Karpas-422 (cell line): Measurements from ENCODE around the gene HSD17B11. TPM values are rescaled to one million over a fixed set of nuclear protein-coding genes. Genes with fewer than 3 reads are reported as not detected.

Experiments used
- DNase-seq: peaks from one replicate; pipeline ENCODE4 v3.0.0-alpha.2; 2015
- H2AFZ ChIP-seq: fragments of 200-600 bp; sonication (generic); 2 replicates; pipeline ENCODE4 v1.6.1; 2014; ENCODE audit warnings: antibody characterized with exemption, low read length, mixed read lengths
- H3K27ac ChIP-seq: fragments of 200-600 bp; sonication (generic); 2 replicates; pipeline ENCODE4 v1.5.1; 2014; ENCODE audit warnings: mild to moderate bottlenecking, low read length, moderate library complexity
- H3K27me3 ChIP-seq: fragments of 200-600 bp; sonication (generic); 2 replicates; pipeline ENCODE4 v1.6.1; 2014; ENCODE audit warnings: low read length, mixed read lengths
- H3K36me3 ChIP-seq: fragments of 200-600 bp; sonication (generic); 2 replicates; pipeline ENCODE4 v1.6.1; 2014; ENCODE audit warnings: low read length, mixed read lengths; ENCODE audit not compliant: insufficient read depth
- H3K4me1 ChIP-seq: fragments of 200-600 bp; sonication (generic); 2 replicates; pipeline ENCODE4 v1.6.1; 2014; ENCODE audit warnings: mild to moderate bottlenecking, low read length, mixed read lengths
- H3K4me2 ChIP-seq: fragments of 200-600 bp; sonication (generic); 2 replicates; pipeline ENCODE4 v1.6.1; 2014; ENCODE audit warnings: low read length, low read depth, mild to moderate bottlenecking; ENCODE audit not compliant: poor library complexity, severe bottlenecking
- H3K4me3 ChIP-seq: fragments of 200-600 bp; sonication (generic); 2 replicates; pipeline ENCODE4 v1.5.1; 2014; ENCODE audit warnings: mild to moderate bottlenecking, antibody characterized with exemption, low read length, mixed read lengths
- H3K79me2 ChIP-seq: fragments of 200-600 bp; sonication (generic); 2 replicates; pipeline ENCODE4 v1.6.1; 2014; ENCODE audit warnings: mild to moderate bottlenecking, low read length, mixed read lengths
- H3K9ac ChIP-seq: fragments of 200-600 bp; sonication (generic); 2 replicates; pipeline ENCODE4 v1.6.0; 2014; ENCODE audit warnings: low read length
- H3K9me2 ChIP-seq: fragments of 200-600 bp; sonication (generic), shearing (Covaris generic); replicated peaks from 2 replicates; pipeline ENCODE4 v1.6.0; 2014; ENCODE audit warnings: mild to moderate bottlenecking, low read length, moderate library complexity; ENCODE audit not compliant: insufficient read depth
- H3K9me3 ChIP-seq: fragments of 300-700, 200-600 bp; sonication (generic); 2 replicates; pipeline ENCODE4 v1.6.1; 2014; ENCODE audit warnings: low read length, mixed read lengths
- H4K20me1 ChIP-seq: fragments of 200-600 bp; sonication (generic); 2 replicates; pipeline ENCODE4 v1.6.1; 2014; ENCODE audit warnings: mild to moderate bottlenecking, antibody characterized with exemption, low read length, low read depth; ENCODE audit not compliant: insufficient read depth
- total RNA-seq: library from RNA; depleted of rRNA; stranded (reverse); fragments of >200 nt; shearing (Covaris generic); gene quantifications from 2 replicates; pipeline ENCODE4 v1.2.3, GENCODE V29; 2014; ENCODE audit warnings: low replicate concordance

Gene HSD17B11
- total RNA-seq, 1 experiment from 2014 or later = 31.0 TPM

DNA sequence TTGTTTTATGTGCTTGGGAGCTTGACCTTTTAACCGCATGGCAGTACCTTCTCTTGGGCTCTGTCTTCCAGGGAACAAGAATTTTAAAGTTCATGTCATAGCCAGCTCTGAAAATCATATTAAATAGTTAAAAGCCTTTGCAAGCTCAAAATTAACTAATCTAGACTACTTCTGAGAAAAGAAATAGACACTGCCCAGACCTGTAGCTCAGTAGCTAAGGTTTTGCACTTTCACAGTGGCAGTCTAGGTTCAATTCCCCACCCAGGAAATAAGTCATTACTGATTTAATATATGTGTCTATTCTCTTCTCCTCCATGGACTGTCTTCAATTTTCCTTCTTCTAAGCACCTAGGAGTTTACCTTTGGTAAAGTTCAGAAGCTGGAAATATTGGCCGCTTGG, 27.4 kb downstream of the HSD17B11 start:
- Histone ChIP-seq H3K27ac (no peak overlapping the region), H3K9ac (no peak overlapping the region), H3K9me2 (no peaks in the 10 kb centered on the region), H3K27me3 (no peaks in the 10 kb centered on the region), H3K4me2 (no peak overlapping the region), H3K79me2 (no peaks in the 10 kb centered on the region), H4K20me1 (no peaks in the 10 kb centered on the region), H2AFZ (no peak overlapping the region), H3K4me1 (no peaks in the 10 kb centered on the region), H3K36me3 (no peaks in the 10 kb centered on the region; the same call in 1 of the 2 replicates), H3K4me3 (no peak overlapping the region), H3K9me3 (no peaks in the 10 kb centered on the region)
- DNase-seq = peak; percentile 61

DNA sequence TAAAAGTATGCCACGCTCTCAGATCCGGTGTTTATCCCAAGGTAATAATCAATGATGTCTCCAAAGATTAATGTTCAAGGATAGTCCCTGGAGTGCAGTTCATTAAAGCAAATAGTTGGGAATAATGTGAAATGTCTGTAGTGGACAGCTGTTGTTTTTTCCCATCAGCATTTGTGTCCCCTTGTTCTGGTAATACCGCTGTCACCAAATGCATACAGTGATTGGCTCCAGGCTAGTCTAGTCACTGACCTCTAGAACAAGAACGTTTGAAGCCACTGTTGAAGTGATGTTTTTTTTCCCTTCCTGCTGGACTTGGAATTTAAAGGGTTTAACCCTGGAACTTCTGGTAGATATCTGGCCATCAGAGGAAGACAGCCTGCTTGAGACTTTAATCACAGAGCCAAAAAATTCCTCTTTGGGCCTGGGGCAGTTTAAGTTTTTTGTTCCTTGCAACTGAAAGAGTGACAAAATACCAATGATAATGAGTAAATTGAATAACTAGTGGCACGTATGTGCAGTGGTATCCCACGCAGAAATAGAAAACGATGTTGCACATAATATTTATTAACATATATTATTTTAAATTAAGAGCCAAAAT, 30.6 kb downstream of the HSD17B11 start:
- H3K27me3 ChIP-seq = no peaks in the 10 kb centered on the region
- no peaks in the 10 kb centered on the region for H3K9me2 ChIP-seq
- no peak for DNase-seq
- H3K36me3 ChIP-seq = no peaks in the 10 kb centered on the region
- H4K20me1 ChIP-seq = no peaks in the 10 kb centered on the region
- H2AFZ ChIP-seq = no peak overlapping the region
- no peaks in the 10 kb centered on the region for H3K4me1 ChIP-seq
- H3K4me2 ChIP-seq = no peak overlapping the region
- H3K79me2 ChIP-seq = no peaks in the 10 kb centered on the region
- no peaks in the 10 kb centered on the region for H3K9me3 ChIP-seq
- H3K4me3 ChIP-seq = no peak overlapping the region
- H3K27ac ChIP-seq = no peak overlapping the region
- H3K9ac ChIP-seq = no peak overlapping the region

- Histone ChIP-seq H4K20me1 (no peaks in the 10 kb centered on the region), H3K27ac (no peak overlapping the region), H3K4me1 (no peaks in the 10 kb centered on the region), H3K27me3 (no peaks in the 10 kb centered on the region), H3K9me3 (no peaks in the 10 kb centered on the region), H3K4me2 (no peak overlapping the region), H2AFZ (no peak overlapping the region), H3K4me3 (no peak overlapping the region), H3K9me2 (no peaks in the 10 kb centered on the region), H3K36me3 (no peaks in the 10 kb centered on the region), H3K9ac (no peak overlapping the region), H3K79me2 (no peaks in the 10 kb centered on the region)
- DNase-seq = no peak
Observed at GRCh38 chr4:87359258-87359657, 31.7 kb downstream of the HSD17B11 start.

DNA sequence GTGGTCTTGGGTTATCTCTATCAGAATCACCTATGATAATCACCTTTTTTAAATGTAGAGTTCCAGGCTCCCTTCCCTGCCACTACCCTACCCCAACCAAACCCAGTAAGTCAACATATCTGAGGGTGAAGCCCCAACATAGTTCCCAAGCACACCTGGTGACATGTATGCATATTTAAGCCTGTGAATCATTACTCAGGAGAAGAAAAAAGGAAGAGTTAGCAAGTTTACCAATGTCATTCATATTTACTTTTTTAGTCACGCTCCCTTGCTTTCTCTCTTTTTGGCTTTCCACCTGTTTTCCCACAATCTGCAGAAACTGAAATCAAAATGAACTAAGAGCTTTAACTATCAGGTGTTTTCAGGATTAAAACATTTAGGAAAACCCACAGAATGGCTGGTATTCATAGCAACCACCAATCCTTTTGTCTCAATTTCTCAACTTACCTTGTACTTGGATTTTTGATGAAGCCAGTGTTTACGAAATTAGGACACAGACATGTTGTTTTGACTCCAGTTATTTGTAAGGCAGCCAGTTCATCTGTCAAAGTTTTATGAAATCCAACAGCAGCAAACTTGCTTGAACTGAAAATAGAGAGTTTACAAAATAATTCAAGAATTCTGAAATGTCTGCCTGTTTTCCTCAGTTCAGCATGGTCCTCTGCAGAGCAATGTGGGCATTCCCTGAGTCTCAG, 34.0 kb downstream of the HSD17B11 start:
- Histone ChIP-seq H3K27ac (no peak overlapping the region), H3K36me3 (no peaks in the 10 kb centered on the region), H3K9me2 (no peaks in the 10 kb centered on the region), H3K27me3 (no peaks in the 10 kb centered on the region), H4K20me1 (no peaks in the 10 kb centered on the region), H2AFZ (no peak overlapping the region), H3K4me3 (no peak overlapping the region), H3K4me2 (no peak overlapping the region), H3K9ac (no peak overlapping the region), H3K4me1 (0 out of 2 replicates have a peak, but pooled peaks cover 2% of the 10 kb centered on the region), H3K79me2 (no peaks in the 10 kb centered on the region), H3K9me3 (no peaks in the 10 kb centered on the region)
- no peak for DNase-seq

DNA sequence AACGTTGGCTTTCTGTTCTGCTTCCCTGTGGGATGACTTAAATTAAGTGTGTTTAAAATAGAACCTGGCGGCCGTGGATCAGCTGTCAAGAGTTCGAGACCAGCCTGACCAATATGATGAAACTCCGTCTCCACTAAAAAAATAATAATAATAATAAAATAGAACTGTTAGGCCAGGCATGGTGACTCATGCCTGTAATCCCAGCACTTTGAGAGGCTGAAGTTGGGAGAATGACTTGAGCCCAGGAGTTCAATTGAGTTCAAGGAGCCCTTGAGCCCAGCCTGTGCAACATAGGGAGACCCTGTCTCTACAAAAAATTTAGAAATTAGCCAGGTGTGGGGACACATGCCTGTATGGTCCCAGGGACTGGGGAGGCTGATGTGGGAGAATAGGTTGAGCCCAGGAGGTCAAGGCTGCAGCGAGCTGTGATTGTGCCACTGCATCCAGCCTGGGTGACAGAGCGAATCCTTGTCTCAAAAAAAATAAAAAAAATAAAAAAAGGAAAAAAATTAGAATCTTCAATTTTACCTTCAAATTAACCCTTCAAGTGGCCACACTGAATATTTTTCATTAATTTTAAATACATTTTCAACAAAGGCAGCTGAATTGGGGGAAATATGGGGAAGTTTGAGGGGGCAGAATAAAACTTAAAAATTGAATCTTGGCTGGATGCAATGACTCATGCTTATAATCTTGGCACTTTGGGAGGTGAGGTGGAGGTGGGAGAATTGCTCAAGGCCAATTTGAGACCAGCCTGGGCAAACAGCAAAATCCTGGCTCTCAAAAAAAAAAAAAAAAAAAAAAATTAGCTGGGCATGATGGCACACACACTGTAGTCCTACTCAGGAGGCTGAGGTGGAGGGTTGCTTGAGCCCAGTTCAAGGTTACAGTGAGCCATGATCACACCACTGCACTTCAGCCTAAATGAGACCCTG, 36.6 kb downstream of the HSD17B11 start:
- H3K27ac ChIP-seq = no peak overlapping the region
- H3K4me3 ChIP-seq = no peak overlapping the region
- H3K4me1 ChIP-seq = 0 out of 2 replicates have a peak, but pooled peaks cover 2% of the 10 kb centered on the region
- DNase-seq = no peak
- no peak overlapping the region for H3K9ac ChIP-seq
- no peak overlapping the region for H2AFZ ChIP-seq
- H3K4me2 ChIP-seq = no peak overlapping the region
- no peaks in the 10 kb centered on the region for H3K27me3 ChIP-seq
- no peaks in the 10 kb centered on the region for H3K9me3 ChIP-seq
- no peaks in the 10 kb centered on the region for H4K20me1 ChIP-seq
- H3K9me2 ChIP-seq = no peaks in the 10 kb centered on the region
- H3K36me3 ChIP-seq = no peaks in the 10 kb centered on the region
- no peaks in the 10 kb centered on the region for H3K79me2 ChIP-seq

DNA sequence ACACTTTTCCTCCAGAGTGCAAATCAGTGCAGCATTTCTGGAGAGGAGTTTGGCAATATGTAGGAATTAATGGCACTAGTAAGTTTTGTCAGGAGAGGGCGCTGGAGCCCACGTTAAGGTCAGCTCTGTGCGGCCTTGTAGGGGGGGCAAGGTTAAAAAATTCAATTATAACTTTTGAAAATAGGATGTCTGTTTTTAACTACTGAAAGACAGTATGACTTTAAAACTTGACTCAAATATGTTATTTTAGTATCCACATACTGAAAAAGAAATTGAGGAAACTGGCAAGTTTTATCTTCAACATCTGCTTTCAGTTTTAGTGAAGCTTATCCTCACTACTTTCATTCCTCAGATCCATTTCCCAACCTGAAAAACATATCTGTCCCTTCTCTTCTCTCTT, 37.4 kb downstream of the HSD17B11 start:
- Histone ChIP-seq H3K36me3 (no peaks in the 10 kb centered on the region), H2AFZ (no peak overlapping the region), H3K27ac (no peak overlapping the region), H3K9me2 (no peaks in the 10 kb centered on the region), H3K4me3 (no peak overlapping the region), H3K9me3 (no peaks in the 10 kb centered on the region), H3K27me3 (no peaks in the 10 kb centered on the region), H3K9ac (no peak overlapping the region), H3K4me2 (no peak overlapping the region), H4K20me1 (no peaks in the 10 kb centered on the region), H3K79me2 (no peaks in the 10 kb centered on the region), H3K4me1 (0 out of 2 replicates have a peak, but pooled peaks cover 2% of the 10 kb centered on the region)
- DNase-seq = peak; percentile 80

GRCh38 chr4:87345139-87345538, 45.8 kb downstream of the HSD17B11 start:
- Histone ChIP-seq H3K4me1 (no peaks in the 10 kb centered on the region), H3K79me2 (no peaks in the 10 kb centered on the region), H3K27me3 (no peaks in the 10 kb centered on the region), H4K20me1 (no peaks in the 10 kb centered on the region), H3K9me2 (no peaks in the 10 kb centered on the region), H2AFZ (no peak overlapping the region), H3K36me3 (no peaks in the 10 kb centered on the region), H3K9ac (no peak overlapping the region), H3K9me3 (no peaks in the 10 kb centered on the region), H3K4me2 (no peak overlapping the region), H3K27ac (no peak overlapping the region), H3K4me3 (no peak overlapping the region)
- DNase-seq = no peak

- no peak overlapping the region for H3K4me3 ChIP-seq
- H3K9me2 ChIP-seq = no peaks in the 10 kb centered on the region
- no peak overlapping the region for H3K9ac ChIP-seq
- no peaks in the 10 kb centered on the region for H3K79me2 ChIP-seq
- H3K27ac ChIP-seq = no peak overlapping the region
- no peaks in the 10 kb centered on the region for H3K27me3 ChIP-seq
- no peak overlapping the region for H3K4me2 ChIP-seq
- DNase-seq = no peak
- H3K9me3 ChIP-seq = no peaks in the 10 kb centered on the region
- H2AFZ ChIP-seq = no peak overlapping the region
- no peaks in the 10 kb centered on the region for H4K20me1 ChIP-seq
- H3K36me3 ChIP-seq = no peaks in the 10 kb centered on the region
- H3K4me1 ChIP-seq = no peaks in the 10 kb centered on the region
Observed at GRCh38 chr4:87342872-87343271, 48.1 kb downstream of the HSD17B11 start.
